Fibroblast of the aortic adventitia (primary cell): ENCODE results near the gene BMP5. TPM values are rescaled to one million over a fixed set of nuclear protein-coding genes. Genes with fewer than 3 reads are reported as not detected.

Experiments used
- DNase-seq: peaks from one replicate; pipeline ENCODE4 v3.0.0-alpha.2; 2010; ENCODE audit warnings: low read depth
- H3K4me3 ChIP-seq: 2 replicates; pipeline ENCODE4 v1.5.1; 2011; ENCODE audit warnings: low read depth, mild to moderate bottlenecking, control low read depth, low read length, moderate library complexity
- total RNA-seq: library from RNA; depleted of rRNA; stranded (reverse); fragments of >200 nt; gene quantifications from 2 replicates; pipeline ENCODE4 v1.2.3, GENCODE V29; 2012; ENCODE audit warnings: low replicate concordance
- TF ChIP-seq, protein P1 (sequence below): IDR thresholded peaks from 2 replicates; pipeline ENCODE4 v1.5.1; 2011; ENCODE audit warnings: mild to moderate bottlenecking, low read length, control low read depth, inconsistent platforms; ENCODE audit not compliant: insufficient read depth

BMP5 gene
- total RNA-seq, 1 donor = not detected

- no peak overlapping the region for H3K4me3 ChIP-seq
- TF ChIP-seq, protein P1, sequence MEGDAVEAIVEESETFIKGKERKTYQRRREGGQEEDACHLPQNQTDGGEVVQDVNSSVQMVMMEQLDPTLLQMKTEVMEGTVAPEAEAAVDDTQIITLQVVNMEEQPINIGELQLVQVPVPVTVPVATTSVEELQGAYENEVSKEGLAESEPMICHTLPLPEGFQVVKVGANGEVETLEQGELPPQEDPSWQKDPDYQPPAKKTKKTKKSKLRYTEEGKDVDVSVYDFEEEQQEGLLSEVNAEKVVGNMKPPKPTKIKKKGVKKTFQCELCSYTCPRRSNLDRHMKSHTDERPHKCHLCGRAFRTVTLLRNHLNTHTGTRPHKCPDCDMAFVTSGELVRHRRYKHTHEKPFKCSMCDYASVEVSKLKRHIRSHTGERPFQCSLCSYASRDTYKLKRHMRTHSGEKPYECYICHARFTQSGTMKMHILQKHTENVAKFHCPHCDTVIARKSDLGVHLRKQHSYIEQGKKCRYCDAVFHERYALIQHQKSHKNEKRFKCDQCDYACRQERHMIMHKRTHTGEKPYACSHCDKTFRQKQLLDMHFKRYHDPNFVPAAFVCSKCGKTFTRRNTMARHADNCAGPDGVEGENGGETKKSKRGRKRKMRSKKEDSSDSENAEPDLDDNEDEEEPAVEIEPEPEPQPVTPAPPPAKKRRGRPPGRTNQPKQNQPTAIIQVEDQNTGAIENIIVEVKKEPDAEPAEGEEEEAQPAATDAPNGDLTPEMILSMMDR = no peak
- no peak for DNase-seq
Measured at GRCh38 chr6:55774286-55775028, 100.9 kb downstream of the BMP5 start.

DNA sequence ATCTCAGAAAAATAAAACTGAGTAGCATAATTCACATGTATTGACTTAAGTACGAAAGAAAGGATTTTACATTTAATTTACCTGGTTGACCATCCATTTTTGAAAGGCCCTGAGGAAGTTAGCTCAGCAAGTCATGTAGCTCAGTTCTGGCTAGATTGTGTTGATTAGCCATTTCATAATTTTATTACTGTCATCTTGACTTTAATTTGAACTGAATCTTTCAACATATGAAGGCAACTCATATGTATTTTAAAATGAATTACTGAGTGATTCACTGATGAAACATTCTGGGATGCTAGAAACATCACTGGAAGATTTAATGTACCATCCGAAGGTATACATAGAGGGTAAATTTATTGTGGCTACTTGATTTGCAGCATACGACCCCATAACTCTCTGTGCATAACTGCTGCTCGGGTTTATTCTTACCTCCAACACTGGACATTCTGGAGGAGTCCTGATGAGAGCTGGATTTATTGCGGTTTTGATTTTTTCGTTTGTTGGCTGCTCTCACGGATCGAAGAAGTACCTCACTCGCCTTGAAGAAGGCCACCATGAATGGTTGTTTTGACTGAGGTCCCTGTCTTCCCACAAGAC is 101.7 kb downstream of the BMP5 start:
- no peak overlapping the region for H3K4me3 ChIP-seq
- no peak for DNase-seq
- TF ChIP-seq, protein P1 = no peak

DNA sequence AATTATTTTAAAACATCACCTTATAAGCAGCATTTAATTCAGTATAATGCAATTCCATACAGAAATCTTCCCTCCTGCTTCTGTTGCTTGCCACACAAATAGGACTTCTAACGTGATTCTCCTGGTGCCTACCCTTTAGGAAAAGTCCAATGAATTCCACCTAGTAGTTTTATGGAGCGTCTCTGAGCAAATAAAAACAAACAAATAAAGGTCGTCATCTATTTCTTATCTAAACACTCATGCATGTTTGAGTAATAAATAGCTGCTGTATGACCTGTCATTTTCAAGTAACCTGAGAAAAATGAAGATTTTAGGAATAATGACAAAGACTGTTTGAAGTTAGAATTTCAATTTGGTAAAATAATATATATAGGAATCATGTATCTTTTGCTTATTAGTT is 102.7 kb downstream of the BMP5 start:
- no peak overlapping the region for H3K4me3 ChIP-seq
- DNase-seq = no peak
- TF ChIP-seq, protein P1 = no peak

DNA sequence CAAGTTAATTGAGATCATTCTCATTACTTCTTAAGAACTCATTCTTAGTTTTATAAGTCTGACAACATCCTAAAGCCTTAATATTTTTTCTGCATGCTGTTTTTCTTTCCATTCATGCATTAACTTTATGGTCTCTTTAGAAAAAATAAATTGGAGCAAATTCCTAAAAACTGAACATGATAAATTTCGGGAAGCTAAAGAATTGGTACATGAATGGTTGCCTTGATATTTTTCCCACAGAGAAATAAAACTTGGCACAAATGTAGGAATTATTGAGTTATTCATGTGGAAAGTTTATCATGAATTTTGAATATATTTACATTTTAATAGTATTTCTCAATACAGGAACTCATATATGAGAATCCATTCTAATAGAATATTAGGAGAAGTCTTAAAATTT is 115.9 kb downstream of the BMP5 start:
- no peak overlapping the region for H3K4me3 ChIP-seq
- TF ChIP-seq, protein P1 = no peak
- no peak for DNase-seq

DNA sequence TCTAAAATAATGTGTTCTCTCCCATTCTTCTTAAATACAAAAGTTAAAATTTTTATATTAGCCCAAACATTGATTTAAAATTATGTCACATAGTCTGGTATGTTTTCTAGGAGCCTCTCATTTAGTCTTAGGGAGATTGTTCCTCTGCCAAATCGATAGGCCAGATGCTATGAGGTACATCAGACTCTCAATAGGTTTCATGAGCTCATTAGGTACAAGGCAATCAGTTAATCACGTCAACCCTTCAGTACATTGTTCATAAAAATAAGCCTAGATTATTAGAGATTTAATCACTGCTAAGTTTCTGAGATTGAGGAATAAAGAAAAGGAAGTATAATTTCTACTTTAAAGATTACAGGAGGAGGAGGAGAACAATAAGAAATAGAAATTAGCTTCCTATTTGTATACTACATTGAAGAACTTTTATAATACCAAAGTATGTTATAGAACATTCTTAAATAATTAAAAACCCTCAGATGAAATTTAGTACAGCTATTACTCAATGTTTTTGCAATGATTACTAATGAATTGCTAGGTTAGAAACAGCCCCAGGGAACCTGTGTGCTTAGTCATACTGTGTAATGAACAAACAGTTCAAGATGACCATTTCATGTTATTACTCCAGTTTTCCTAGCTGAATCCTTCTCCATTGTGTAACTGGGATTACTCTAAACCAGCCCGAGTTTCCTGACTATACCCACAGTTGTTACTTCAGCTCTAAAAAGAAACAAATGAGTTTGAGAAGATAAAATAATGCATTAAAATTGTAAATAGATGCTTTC is 117.0 kb downstream of the BMP5 start:
- no peak overlapping the region for H3K4me3 ChIP-seq
- DNase-seq = peak; percentile 83
- TF ChIP-seq, protein P1 = no peak

GRCh38 chr6:55756531-55757031 is 118.8 kb downstream of the BMP5 start:
- TF ChIP-seq, protein P1 = no peak
- H3K4me3 ChIP-seq = no peak overlapping the region
- DNase-seq = no peak
